ENCODE measurements around the gene ZFAND4.

DNA sequence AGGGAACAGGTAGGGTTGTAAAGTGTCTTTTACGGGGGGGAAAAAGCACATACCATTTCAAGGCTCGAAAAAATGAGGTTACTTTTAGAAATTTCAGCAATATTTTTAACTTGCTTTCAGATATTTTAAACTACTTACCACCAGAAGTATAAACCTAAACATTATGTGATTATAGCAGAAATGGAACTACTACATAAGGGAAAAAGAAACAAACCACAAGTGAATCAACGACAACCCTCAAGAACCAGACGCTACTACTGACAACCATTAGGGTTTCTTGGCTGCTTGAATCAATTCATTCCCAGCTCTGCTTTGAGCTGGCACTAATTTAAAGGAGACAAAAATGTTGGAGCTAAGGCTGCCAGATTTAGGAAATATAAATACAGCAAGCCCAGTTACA is 80.1 kb downstream of the ZFAND4 start:
- TF ChIP-seq EP300 (IDR thresholded peaks at IDR 0.05; ENCODE audit: borderline replicate concordance) (no peak), TEAD4 (IDR thresholded peaks at IDR 0.05) (no peak), TCF12 (IDR thresholded peaks at IDR 0.05; ENCODE audit: low read depth) (no peak), NFIC (IDR thresholded peaks at IDR 0.05) (no peak), RAD21 (IDR thresholded peaks at IDR 0.05; ENCODE audit: low read depth) (no peak), TAF1 (IDR thresholded peaks at IDR 0.05; ENCODE audit: low read depth) (no peak), CEBPB (IDR thresholded peaks at IDR 0.05) (no peak), YY1 (IDR thresholded peaks at IDR 0.05; ENCODE audit: low read depth) (no peak), EGR1 (IDR thresholded peaks at IDR 0.05) (no peak), FOXM1 (IDR thresholded peaks at IDR 0.05; ENCODE audit: borderline replicate concordance, low read depth) (no peak), CREB1 (IDR thresholded peaks at IDR 0.05; ENCODE audit: low read depth) (no peak)
- TF ChIP-seq, protein P1, sequence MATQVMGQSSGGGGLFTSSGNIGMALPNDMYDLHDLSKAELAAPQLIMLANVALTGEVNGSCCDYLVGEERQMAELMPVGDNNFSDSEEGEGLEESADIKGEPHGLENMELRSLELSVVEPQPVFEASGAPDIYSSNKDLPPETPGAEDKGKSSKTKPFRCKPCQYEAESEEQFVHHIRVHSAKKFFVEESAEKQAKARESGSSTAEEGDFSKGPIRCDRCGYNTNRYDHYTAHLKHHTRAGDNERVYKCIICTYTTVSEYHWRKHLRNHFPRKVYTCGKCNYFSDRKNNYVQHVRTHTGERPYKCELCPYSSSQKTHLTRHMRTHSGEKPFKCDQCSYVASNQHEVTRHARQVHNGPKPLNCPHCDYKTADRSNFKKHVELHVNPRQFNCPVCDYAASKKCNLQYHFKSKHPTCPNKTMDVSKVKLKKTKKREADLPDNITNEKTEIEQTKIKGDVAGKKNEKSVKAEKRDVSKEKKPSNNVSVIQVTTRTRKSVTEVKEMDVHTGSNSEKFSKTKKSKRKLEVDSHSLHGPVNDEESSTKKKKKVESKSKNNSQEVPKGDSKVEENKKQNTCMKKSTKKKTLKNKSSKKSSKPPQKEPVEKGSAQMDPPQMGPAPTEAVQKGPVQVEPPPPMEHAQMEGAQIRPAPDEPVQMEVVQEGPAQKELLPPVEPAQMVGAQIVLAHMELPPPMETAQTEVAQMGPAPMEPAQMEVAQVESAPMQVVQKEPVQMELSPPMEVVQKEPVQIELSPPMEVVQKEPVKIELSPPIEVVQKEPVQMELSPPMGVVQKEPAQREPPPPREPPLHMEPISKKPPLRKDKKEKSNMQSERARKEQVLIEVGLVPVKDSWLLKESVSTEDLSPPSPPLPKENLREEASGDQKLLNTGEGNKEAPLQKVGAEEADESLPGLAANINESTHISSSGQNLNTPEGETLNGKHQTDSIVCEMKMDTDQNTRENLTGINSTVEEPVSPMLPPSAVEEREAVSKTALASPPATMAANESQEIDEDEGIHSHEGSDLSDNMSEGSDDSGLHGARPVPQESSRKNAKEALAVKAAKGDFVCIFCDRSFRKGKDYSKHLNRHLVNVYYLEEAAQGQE (IDR thresholded peaks at IDR 0.05; ENCODE audit: low read depth) = no peak
- TF ChIP-seq, protein P2, sequence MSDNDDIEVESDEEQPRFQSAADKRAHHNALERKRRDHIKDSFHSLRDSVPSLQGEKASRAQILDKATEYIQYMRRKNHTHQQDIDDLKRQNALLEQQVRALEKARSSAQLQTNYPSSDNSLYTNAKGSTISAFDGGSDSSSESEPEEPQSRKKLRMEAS (IDR thresholded peaks at IDR 0.05) = no peak
- TF ChIP-seq, protein P3, sequence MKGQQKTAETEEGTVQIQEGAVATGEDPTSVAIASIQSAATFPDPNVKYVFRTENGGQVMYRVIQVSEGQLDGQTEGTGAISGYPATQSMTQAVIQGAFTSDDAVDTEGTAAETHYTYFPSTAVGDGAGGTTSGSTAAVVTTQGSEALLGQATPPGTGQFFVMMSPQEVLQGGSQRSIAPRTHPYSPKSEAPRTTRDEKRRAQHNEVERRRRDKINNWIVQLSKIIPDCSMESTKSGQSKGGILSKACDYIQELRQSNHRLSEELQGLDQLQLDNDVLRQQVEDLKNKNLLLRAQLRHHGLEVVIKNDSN (IDR thresholded peaks at IDR 0.05) = no peak

Data from Ishikawa (cell line).